Activated CD8-positive, alpha-beta T cell treated with anti-CD3 and anti-CD28 coated beads for 36 hours (primary cell): ENCODE data around the gene NR1I3. TPM values are rescaled to one million over a fixed set of nuclear protein-coding genes. Genes with fewer than 3 reads are reported as not detected.

Source experiments
- ATAC-seq: fragments of 200-7000 bp; cut with Tn5 transposase; one replicate; pipeline ENCODE4 v1.10.0; 2021; ENCODE audit warnings: mild to moderate bottlenecking, moderate library complexity
- CTCF ChIA-PET: fragments of 350-600 bp; sonication (Branson Sonifier 250); formaldehyde crosslinking; loops from one replicate; lab custom pipeline; 2021; ENCODE audit warnings: antibody characterized with exemption; lab: Charles Lee
- POLR2A ChIA-PET: fragments of 350-600 bp; sonication (Branson Sonifier 250); formaldehyde crosslinking; loops from one replicate; lab custom pipeline; 2021; ENCODE audit warnings: antibody characterized with exemption; lab: Charles Lee
- DNase-seq: peaks from one replicate; pipeline ENCODE4 v3.0.0-alpha.2; 2020
- H3K27ac Mint-ChIP-seq: one replicate; pipeline ENCODE4 v1.8.0; 2021; ENCODE audit warnings: mild to moderate bottlenecking, mixed read lengths
- H3K27me3 Mint-ChIP-seq: one replicate; pipeline ENCODE4 v1.8.0; 2021; ENCODE audit warnings: mixed read lengths
- H3K36me3 Mint-ChIP-seq: one replicate; pipeline ENCODE4 v1.8.0; 2021; ENCODE audit warnings: low read depth, mixed read lengths
- H3K4me1 Mint-ChIP-seq: one replicate; pipeline ENCODE4 v1.8.0; 2021; ENCODE audit warnings: low read depth, mixed read lengths
- H3K4me3 Mint-ChIP-seq: one replicate; pipeline ENCODE4 v1.8.0; 2021; ENCODE audit warnings: mild to moderate bottlenecking, moderate library complexity, mixed read lengths
- H3K9me3 Mint-ChIP-seq: one replicate; pipeline ENCODE4 v1.8.0; 2021; ENCODE audit warnings: mixed read lengths
- CTCF ChIP-seq: fragments of 200-600 bp; IDR thresholded peaks from one replicate; pipeline ENCODE4 v1.8.0; 2022; ENCODE audit warnings: antibody characterized with exemption, mild to moderate bottlenecking
- intact Hi-C: fragments of 100-400 bp; cut with micrococcal nuclease; formaldehyde crosslinking; loops from one replicate; pipeline ENCODE4 v1.10.0; 2022
- total RNA-seq, 2 experiments: library from RNA; stranded (reverse); gene quantifications; one replicate each; pipeline ENCODE4 v1.2.3, GENCODE V29; 2021

NR1I3 gene
- total RNA-seq, 2 experiments from 2014 or later: not detected

- H3K27ac Mint-ChIP-seq: no peak overlapping the region
- no peak for DNase-seq
- TF ChIP-seq CTCF: no peak
- POLR2A ChIA-PET: interaction anchor here (1.5 kb wide), 2 partner anchors 28 kb away, joined by 5 read pairs; partner anchors contain the start of gene PCP4L1
- peaks cover 23% of the 10 kb centered on the region for H3K4me1 Mint-ChIP-seq
- ATAC-seq: no peak
- intact Hi-C loops: loop anchor here (5.0 kb wide), 1 partner anchor 62 kb away; no protein-coding TSS in a partner anchor
- peaks cover 11% of the 10 kb centered on the region for H3K36me3 Mint-ChIP-seq
- no peaks in the 10 kb centered on the region for H3K9me3 Mint-ChIP-seq
- H3K27me3 Mint-ChIP-seq: no peaks in the 10 kb centered on the region
- CTCF ChIA-PET: interaction anchor here (1.0 to 15.8 kb wide), 9 partner anchors 13 to 154 kb away, joined by 3 to 306 read pairs (median 6); partner anchors contain the start of genes ADAMTS4, NDUFS2 and PCP4L1
- no peak overlapping the region for H3K4me3 Mint-ChIP-seq
These were observed 8.1 kb downstream of the NR1I3 start for GRCh38 chr1:161229896-161230295.

GRCh38 chr1:161228032-161228431 is 10.0 kb downstream of the NR1I3 start:
- CTCF ChIA-PET: interaction anchor here (0.6 to 15.8 kb wide), 14 partner anchors 9 to 156 kb away, joined by 3 to 306 read pairs (median 7); partner anchors contain the start of genes ADAMTS4, CFAP126, NDUFS2 and NR1I3
- intact Hi-C loops: loop anchor here (5.0 kb wide), 1 partner anchor 64 kb away; no protein-coding TSS in a partner anchor
- peaks cover 11% of the 10 kb centered on the region for H3K36me3 Mint-ChIP-seq
- H3K4me3 Mint-ChIP-seq: no peak overlapping the region
- POLR2A ChIA-PET: interaction anchor here (1.3 kb wide), 1 partner anchor 154 kb away, joined by 4 read pairs; no protein-coding TSS in a partner anchor
- H3K9me3 Mint-ChIP-seq: no peaks in the 10 kb centered on the region
- H3K27ac Mint-ChIP-seq: peak overlapping the region; percentile 5
- ATAC-seq (no peak), DNase-seq (no peak)
- no peaks in the 10 kb centered on the region for H3K27me3 Mint-ChIP-seq
- H3K4me1 Mint-ChIP-seq: peaks cover 24% of the 10 kb centered on the region
- TF ChIP-seq CTCF: no peak

GRCh38 chr1:161227196-161227871 is 10.7 kb downstream of the NR1I3 start:
- CTCF ChIA-PET: interaction anchor here (0.6 to 15.8 kb wide), 26 partner anchors 9 to 162 kb away, joined by 3 to 306 read pairs (median 6); partner anchors contain the start of genes ADAMTS4, CFAP126, NDUFS2 and NR1I3
- Mint-ChIP-seq H3K4me1 (peaks cover 24% of the 10 kb centered on the region), H3K9me3 (no peaks in the 10 kb centered on the region), H3K36me3 (peaks cover 11% of the 10 kb centered on the region), H3K27me3 (no peaks in the 10 kb centered on the region), H3K4me3 (peak overlapping the region; percentile 98), H3K27ac (peak overlapping the region; percentile 95)
- TF ChIP-seq CTCF: peak; percentile 96
- DNase-seq (peak; percentile 95), ATAC-seq (peak; percentile 43)
- POLR2A ChIA-PET: interaction anchor here (0.6 to 9.4 kb wide), 10 partner anchors 11 to 173 kb away, joined by 3 to 82 read pairs (median 4); partner anchors contain the start of genes ADAMTS4 and NDUFS2
- intact Hi-C loops: loop anchor here (2.0 to 5.0 kb wide), 2 partner anchors 65 to 155 kb away; no protein-coding TSS in a partner anchor

- H3K27ac Mint-ChIP-seq: peak overlapping the region; percentile 95
- peaks cover 28% of the 10 kb centered on the region for H3K4me1 Mint-ChIP-seq
- ATAC-seq: no peak
- ChIA-PET POLR2A (interaction anchor here (0.6 to 9.4 kb wide), 10 partner anchors 12 to 173 kb away, joined by 3 to 82 read pairs (median 4); partner anchors contain the start of genes ADAMTS4 and NDUFS2), CTCF (interaction anchor here (0.7 to 15.8 kb wide), 23 partner anchors 8 to 162 kb away, joined by 3 to 306 read pairs (median 10); partner anchors contain the start of genes ADAMTS4, CFAP126, NDUFS2 and NR1I3)
- intact Hi-C loops: loop anchor here (2.0 to 5.0 kb wide), 2 partner anchors 66 to 156 kb away; no protein-coding TSS in a partner anchor
- peak overlapping the region; percentile 98 for H3K4me3 Mint-ChIP-seq
- no peaks in the 10 kb centered on the region for H3K27me3 Mint-ChIP-seq
- H3K9me3 Mint-ChIP-seq: no peaks in the 10 kb centered on the region
- H3K36me3 Mint-ChIP-seq: peaks cover 11% of the 10 kb centered on the region
- DNase-seq: no peak
- TF ChIP-seq CTCF: no peak
These were observed 11.2 kb downstream of the NR1I3 start for GRCh38 chr1:161226759-161227158.
